Left renal pelvis (tissue), 4 donors: ENCODE measurements around the gene PBX3. TPM values are rescaled to one million over a fixed set of nuclear protein-coding genes. Genes with fewer than 3 reads are reported as not detected.

Source experiments
- DNase-seq, 4 donors: peaks; one replicate each; pipeline ENCODE4 v3.0.0-alpha.2; 2013; ENCODE audit warnings: low read depth in 4 of 4, low spot score in 3 of 4
- polyA plus RNA-seq, 4 donors: library from polyadenylated mRNA; unstranded; fragments of 120-200 nt; gene quantifications; one replicate each; pipeline ENCODE4 v1.2.1, GENCODE V29; 2013; ENCODE audit not compliant: insufficient read length in 4 of 4

The PBX3 gene
- polyA plus RNA-seq, 4 donors: 23.1 to 35.0 (median 27.4) TPM

GRCh38 chr9:125990186-125990792 lies 243.1 kb downstream of the PBX3 start:
- DNase-seq: no peak

- no peak for DNase-seq
Measured at GRCh38 chr9:125990793-125991220, 243.6 kb downstream of the PBX3 start.

GRCh38 chr9:125991886-125992529 lies 244.8 kb downstream of the PBX3 start:
- DNase-seq: no peak

GRCh38 chr9:125992557-125992956 lies 245.4 kb downstream of the PBX3 start:
- DNase-seq: no peak

GRCh38 chr9:125993466-125993865 lies 246.3 kb downstream of the PBX3 start:
- no peak for DNase-seq

- DNase-seq: no peak
Measured at GRCh38 chr9:125994066-125994943, 247.1 kb downstream of the PBX3 start.

GRCh38 chr9:125995006-125995405 lies 247.8 kb downstream of the PBX3 start:
- no peak for DNase-seq

GRCh38 chr9:125995706-125996105 lies 248.5 kb downstream of the PBX3 start:
- no peak for DNase-seq

- DNase-seq: no peak
Measured at GRCh38 chr9:125996791-125997190, 249.6 kb downstream of the PBX3 start.

GRCh38 chr9:125997196-125997823 lies 250.1 kb downstream of the PBX3 start:
- no peak for DNase-seq

GRCh38 chr9:125998837-125999503 lies 251.8 kb downstream of the PBX3 start:
- DNase-seq: no peak

GRCh38 chr9:125999504-125999881 lies 252.3 kb downstream of the PBX3 start:
- DNase-seq: no peak

- no peak for DNase-seq
Measured at GRCh38 chr9:126000256-126000655, 253.1 kb downstream of the PBX3 start.

- no peak for DNase-seq
Measured at GRCh38 chr9:126000731-126001580, 253.8 kb downstream of the PBX3 start.

- DNase-seq: no peak
Measured at GRCh38 chr9:126001581-126002225, 254.5 kb downstream of the PBX3 start.

GRCh38 chr9:126002476-126003350 lies 255.5 kb downstream of the PBX3 start:
- no peak for DNase-seq

- DNase-seq: no peak
Measured at GRCh38 chr9:126009047-126009446, 261.9 kb downstream of the PBX3 start.

GRCh38 chr9:126014726-126015125 lies 267.6 kb downstream of the PBX3 start:
- DNase-seq: no peak
